ENCODE results near the gene ASPSCR1. TPM values are rescaled to one million over a fixed set of nuclear protein-coding genes. Genes with fewer than 3 reads are reported as not detected.

ASPSCR1 gene
- total RNA-seq, 1 experiment from 2014 or later: 51.0 TPM

- H3K9me3 ChIP-seq (ENCODE audit: control insufficient read depth in 1 of 2, insufficient read depth in 1 of 2, low read depth in 1 of 2, low read length in 2 of 2): no peaks in the 10 kb centered on the region
- BruUV-seq (replicated peaks): no TSS peak
- no peak overlapping the region; the same call in 1 of the 2 replicates for H3K27ac ChIP-seq (ENCODE audit: low read depth, low read length)
- H3K9me2 ChIP-seq (ENCODE audit: insufficient read depth): no peaks in the 10 kb centered on the region
- no peak for DNase-seq (ENCODE audit: low read depth, low spot score)
- peaks cover 18 to 30% of the 10 kb centered on the region in 2 experiments for H3K4me1 ChIP-seq (ENCODE audit: control insufficient read depth in 1 of 2, insufficient read depth in 2 of 2, low read length in 2 of 2)
- no peaks in the 10 kb centered on the region for H3K27me3 ChIP-seq (ENCODE audit: insufficient read depth, low read length)
- H2AFZ ChIP-seq (ENCODE audit: low read depth, low read length, poor library complexity, severe bottlenecking): no peak overlapping the region
- no peak for TF ChIP-seq CBX3 (IDR thresholded peaks at IDR 0.05; ENCODE audit: low read depth)
- TF ChIP-seq EZH2phosphoT487 (IDR thresholded peaks at IDR 0.05; ENCODE audit: borderline replicate concordance): no peak
- no peak for TF ChIP-seq JUND (IDR thresholded peaks at IDR 0.05)
- TF ChIP-seq, protein P1, sequence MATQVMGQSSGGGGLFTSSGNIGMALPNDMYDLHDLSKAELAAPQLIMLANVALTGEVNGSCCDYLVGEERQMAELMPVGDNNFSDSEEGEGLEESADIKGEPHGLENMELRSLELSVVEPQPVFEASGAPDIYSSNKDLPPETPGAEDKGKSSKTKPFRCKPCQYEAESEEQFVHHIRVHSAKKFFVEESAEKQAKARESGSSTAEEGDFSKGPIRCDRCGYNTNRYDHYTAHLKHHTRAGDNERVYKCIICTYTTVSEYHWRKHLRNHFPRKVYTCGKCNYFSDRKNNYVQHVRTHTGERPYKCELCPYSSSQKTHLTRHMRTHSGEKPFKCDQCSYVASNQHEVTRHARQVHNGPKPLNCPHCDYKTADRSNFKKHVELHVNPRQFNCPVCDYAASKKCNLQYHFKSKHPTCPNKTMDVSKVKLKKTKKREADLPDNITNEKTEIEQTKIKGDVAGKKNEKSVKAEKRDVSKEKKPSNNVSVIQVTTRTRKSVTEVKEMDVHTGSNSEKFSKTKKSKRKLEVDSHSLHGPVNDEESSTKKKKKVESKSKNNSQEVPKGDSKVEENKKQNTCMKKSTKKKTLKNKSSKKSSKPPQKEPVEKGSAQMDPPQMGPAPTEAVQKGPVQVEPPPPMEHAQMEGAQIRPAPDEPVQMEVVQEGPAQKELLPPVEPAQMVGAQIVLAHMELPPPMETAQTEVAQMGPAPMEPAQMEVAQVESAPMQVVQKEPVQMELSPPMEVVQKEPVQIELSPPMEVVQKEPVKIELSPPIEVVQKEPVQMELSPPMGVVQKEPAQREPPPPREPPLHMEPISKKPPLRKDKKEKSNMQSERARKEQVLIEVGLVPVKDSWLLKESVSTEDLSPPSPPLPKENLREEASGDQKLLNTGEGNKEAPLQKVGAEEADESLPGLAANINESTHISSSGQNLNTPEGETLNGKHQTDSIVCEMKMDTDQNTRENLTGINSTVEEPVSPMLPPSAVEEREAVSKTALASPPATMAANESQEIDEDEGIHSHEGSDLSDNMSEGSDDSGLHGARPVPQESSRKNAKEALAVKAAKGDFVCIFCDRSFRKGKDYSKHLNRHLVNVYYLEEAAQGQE (IDR thresholded peaks at IDR 0.05; ENCODE audit: low read depth): no peak
- TF ChIP-seq ATF3 (IDR thresholded peaks at IDR 0.05): no peak
- no peak for TF ChIP-seq FOSL1 (IDR thresholded peaks at IDR 0.05; ENCODE audit: low read depth)
- TF ChIP-seq SRF (IDR thresholded peaks at IDR 0.05; ENCODE audit: low read depth): no peak
- no peak for TF ChIP-seq CEBPB (IDR thresholded peaks at IDR 0.05; ENCODE audit: low read depth)
- TF ChIP-seq CTCF (IDR thresholded peaks at IDR 0.05 in 2 of 3, conservative IDR thresholded peaks at IDR 0.05 in 1 of 3; ENCODE audit: borderline replicate concordance in 1 of 3, insufficient read depth in 1 of 3, low read depth in 2 of 3, low read length in 2 of 3): no peak
- TF ChIP-seq ZBTB33 (IDR thresholded peaks at IDR 0.05; ENCODE audit: extremely low read depth, insufficient replicate concordance, low read length): no peak
- no peak overlapping the region for H3K9ac ChIP-seq (ENCODE audit: low read length)
- no peaks in the 10 kb centered on the region for H3K79me2 ChIP-seq (ENCODE audit: insufficient read depth, low read length)
- no peak overlapping the region for H3K4me3 ChIP-seq (replicated peaks in 1 of 2; ENCODE audit: low read depth in 1 of 2, low read length in 2 of 2)
- no peak for ATAC-seq
- no peaks in the 10 kb centered on the region for H4K20me1 ChIP-seq (ENCODE audit: insufficient read depth)
- intact Hi-C loops (cut with micrococcal nuclease): no loop called here
- no peaks in the 10 kb centered on the region for H3K36me3 ChIP-seq (ENCODE audit: control insufficient read depth in 1 of 2, insufficient read depth in 2 of 2, low read length in 2 of 2)
- RAD21 ChIA-PET (ENCODE audit: low non-redundant PET in 1 of 2, low total read pairs in 2 of 2, uncharacterized antibody in 2 of 2, unreplicated experiment in 2 of 2): interaction anchor here (0.5 to 1.0 kb wide), 2 partner anchors 55 to 56 kb away, joined by 3 to 6 read pairs; partner anchors contain the start of genes CENPX (in 1 of the 2) and LRRC45 (in 1 of the 2)
- CTCF ChIA-PET: interaction anchor here (1.0 to 1.4 kb wide), 4 partner anchors 53 to 71 kb away, joined by 3 to 4 read pairs (median 4); partner anchors contain the start of genes CENPX, DCXR and LRRC45
- POLR2A ChIA-PET: interaction anchor here (0.6 to 2.0 kb wide), 4 partner anchors 10 to 36 kb away, joined by 3 to 10 read pairs (median 4); no protein-coding TSS in a partner anchor
- peak overlapping the region; percentile 76; the same call in 1 of the 2 replicates for H3K4me2 ChIP-seq (ENCODE audit: low read length)
Observed at GRCh38 chr17:81966343-81967243, 10.8 kb upstream of the ASPSCR1 start.

Measured in HCT116 (cell line).